Astrocyte of the hippocampus (primary cell): ENCODE data around the gene PCIF1.
"Not testable (repeated sequence)": the region's sequence is repeated elsewhere in the genome, so short reads cannot be mapped to it uniquely, and the experiment has no call there.

Experiments used
- DNase-seq: peaks from one replicate; pipeline ENCODE4 v3.0.0; 2011; ENCODE audit warnings: low read depth, low spot score

PCIF1 gene

GRCh38 chr20:45924391-45925261, 9.9 kb upstream of the PCIF1 start:
- DNase-seq: no peak

GRCh38 chr20:45925821-45926506, 8.5 kb upstream of the PCIF1 start:
- no peak for DNase-seq

GRCh38 chr20:45926731-45927070, 7.8 kb upstream of the PCIF1 start:
- DNase-seq: no peak

GRCh38 chr20:45927071-45927878, 7.2 kb upstream of the PCIF1 start:
- no peak for DNase-seq

- DNase-seq: not testable (repeated sequence)
These were observed 2.8 kb upstream of the PCIF1 start for GRCh38 chr20:45931680-45932079.

- DNase-seq: peak; percentile 81
These were observed 1.0 kb upstream of the PCIF1 start for GRCh38 chr20:45933266-45934045.

GRCh38 chr20:45934046-45934585, 367 bp upstream of the PCIF1 start:
- peak; percentile 63 for DNase-seq

GRCh38 chr20:45935416-45936046, 1.0 kb downstream of the PCIF1 start:
- DNase-seq: no peak

GRCh38 chr20:45937765-45938164, 3.3 kb downstream of the PCIF1 start:
- no peak for DNase-seq

GRCh38 chr20:45938727-45939438, 4.4 kb downstream of the PCIF1 start:
- no peak for DNase-seq

- no peak for DNase-seq
These were observed 5.6 kb downstream of the PCIF1 start for GRCh38 chr20:45940053-45940452.

- no peak for DNase-seq
These were observed 6.0 kb downstream of the PCIF1 start for GRCh38 chr20:45940469-45940868.

- DNase-seq: no peak
These were observed 9.1 kb downstream of the PCIF1 start for GRCh38 chr20:45943613-45944012.

GRCh38 chr20:45944151-45944964, 9.9 kb downstream of the PCIF1 start:
- DNase-seq: peak; percentile 48

- no peak for DNase-seq
These were observed 10.6 kb downstream of the PCIF1 start for GRCh38 chr20:45944965-45945677.

- no peak for DNase-seq
These were observed 11.2 kb downstream of the PCIF1 start for GRCh38 chr20:45945678-45946148.

GRCh38 chr20:45946149-45946970, 11.9 kb downstream of the PCIF1 start:
- DNase-seq: no peak
